ENCODE measurements around the gene SLC18B1.

- TF ChIP-seq CTCF (conservative IDR thresholded peaks at IDR 0.05; ENCODE audit: low read length): no peak
- TF ChIP-seq EZH2phosphoT487 (IDR thresholded peaks at IDR 0.05; ENCODE audit: borderline replicate concordance): no peak
These were observed 73.0 kb downstream of the SLC18B1 start for GRCh38 chr6:132725471-132725870.

Measured in Loucy (cell line).